ENCODE data around the gene HPS5.

HPS5 gene

DNA sequence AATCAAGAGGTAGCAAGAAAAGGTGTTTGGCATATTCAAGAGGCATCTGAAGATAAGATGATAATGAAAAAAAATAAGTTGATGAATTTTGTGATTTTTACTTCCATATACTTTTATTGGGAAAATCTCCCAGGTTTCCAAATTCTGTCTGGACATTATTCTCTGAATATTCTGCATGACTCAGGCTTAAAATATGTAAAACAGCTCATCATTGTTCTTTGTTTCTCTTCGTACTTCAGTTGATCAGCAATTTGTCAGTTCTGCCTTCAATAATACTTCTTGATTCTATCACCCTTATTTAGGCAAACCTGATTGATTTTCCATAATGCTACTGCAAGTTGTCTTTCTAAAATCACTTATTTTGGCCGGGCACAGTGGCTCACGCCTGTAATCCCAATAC, 30.6 kb upstream of the HPS5 start:
- DNase-seq (ENCODE audit: low read depth), result no peak
- TF ChIP-seq MYC (IDR thresholded peaks at IDR 0.05; ENCODE audit: low read depth, low read length) (no peak), POLR2A (IDR thresholded peaks at IDR 0.05; ENCODE audit: extremely low read depth, insufficient read length) (no peak)
- TF ChIP-seq, protein P1, sequence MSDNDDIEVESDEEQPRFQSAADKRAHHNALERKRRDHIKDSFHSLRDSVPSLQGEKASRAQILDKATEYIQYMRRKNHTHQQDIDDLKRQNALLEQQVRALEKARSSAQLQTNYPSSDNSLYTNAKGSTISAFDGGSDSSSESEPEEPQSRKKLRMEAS (IDR thresholded peaks at IDR 0.05; ENCODE audit: low read depth, low read length), result no peak
- TF ChIP-seq, protein P2, sequence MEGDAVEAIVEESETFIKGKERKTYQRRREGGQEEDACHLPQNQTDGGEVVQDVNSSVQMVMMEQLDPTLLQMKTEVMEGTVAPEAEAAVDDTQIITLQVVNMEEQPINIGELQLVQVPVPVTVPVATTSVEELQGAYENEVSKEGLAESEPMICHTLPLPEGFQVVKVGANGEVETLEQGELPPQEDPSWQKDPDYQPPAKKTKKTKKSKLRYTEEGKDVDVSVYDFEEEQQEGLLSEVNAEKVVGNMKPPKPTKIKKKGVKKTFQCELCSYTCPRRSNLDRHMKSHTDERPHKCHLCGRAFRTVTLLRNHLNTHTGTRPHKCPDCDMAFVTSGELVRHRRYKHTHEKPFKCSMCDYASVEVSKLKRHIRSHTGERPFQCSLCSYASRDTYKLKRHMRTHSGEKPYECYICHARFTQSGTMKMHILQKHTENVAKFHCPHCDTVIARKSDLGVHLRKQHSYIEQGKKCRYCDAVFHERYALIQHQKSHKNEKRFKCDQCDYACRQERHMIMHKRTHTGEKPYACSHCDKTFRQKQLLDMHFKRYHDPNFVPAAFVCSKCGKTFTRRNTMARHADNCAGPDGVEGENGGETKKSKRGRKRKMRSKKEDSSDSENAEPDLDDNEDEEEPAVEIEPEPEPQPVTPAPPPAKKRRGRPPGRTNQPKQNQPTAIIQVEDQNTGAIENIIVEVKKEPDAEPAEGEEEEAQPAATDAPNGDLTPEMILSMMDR (IDR thresholded peaks at IDR 0.05; ENCODE audit: low read depth, low read length), result no peak

DNA sequence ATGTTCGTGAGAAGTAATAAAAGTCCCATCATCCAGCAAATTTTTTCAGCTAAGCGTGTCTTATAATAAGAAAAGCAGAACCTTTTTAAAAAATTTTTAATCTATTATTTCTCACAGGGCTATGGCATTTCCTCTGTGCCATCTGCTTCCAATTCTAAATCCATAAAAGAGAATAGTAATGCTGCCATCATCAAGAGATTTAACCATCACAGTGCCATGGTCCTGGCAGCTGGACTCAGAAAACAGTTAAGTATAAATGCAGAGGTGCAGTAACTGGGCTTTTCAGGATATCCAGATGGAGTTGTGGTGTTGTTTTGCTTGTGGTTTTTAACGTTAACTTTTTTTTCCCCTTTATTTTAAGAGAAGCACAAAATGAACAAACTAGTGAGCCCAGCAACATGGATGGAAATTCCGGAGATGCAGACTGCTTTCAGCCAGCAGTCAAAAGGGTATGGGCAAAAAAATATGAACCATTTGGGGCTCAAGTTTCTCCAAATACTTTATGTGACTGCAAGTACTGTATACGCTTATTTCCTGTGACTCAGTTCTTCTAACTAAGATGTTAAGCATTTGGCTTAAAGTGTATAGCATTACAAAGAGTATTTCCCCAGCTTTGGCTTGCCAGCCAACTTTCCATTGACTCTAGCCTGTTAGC, 25.7 kb upstream of the HPS5 start:
- no peak overlapping the region for H3K4me3 ChIP-seq (ENCODE audit: low read depth, low read length)
- DNase-seq (ENCODE audit: low read depth), result no peak
- TF ChIP-seq POLR2A (IDR thresholded peaks at IDR 0.05; ENCODE audit: extremely low read depth, insufficient read length), result no peak
- TF ChIP-seq, protein P1 (IDR thresholded peaks at IDR 0.05; ENCODE audit: low read depth, low read length), result no peak
- no peak for TF ChIP-seq MYC (IDR thresholded peaks at IDR 0.05; ENCODE audit: low read depth, low read length)
- TF ChIP-seq, protein P2 (IDR thresholded peaks at IDR 0.05; ENCODE audit: low read depth, low read length), result no peak

More for the DNA sequence above, 30.6 kb upstream of the HPS5 start:
- H3K4me3 ChIP-seq (ENCODE audit: low read depth, low read length), result no peak overlapping the region

DNA sequence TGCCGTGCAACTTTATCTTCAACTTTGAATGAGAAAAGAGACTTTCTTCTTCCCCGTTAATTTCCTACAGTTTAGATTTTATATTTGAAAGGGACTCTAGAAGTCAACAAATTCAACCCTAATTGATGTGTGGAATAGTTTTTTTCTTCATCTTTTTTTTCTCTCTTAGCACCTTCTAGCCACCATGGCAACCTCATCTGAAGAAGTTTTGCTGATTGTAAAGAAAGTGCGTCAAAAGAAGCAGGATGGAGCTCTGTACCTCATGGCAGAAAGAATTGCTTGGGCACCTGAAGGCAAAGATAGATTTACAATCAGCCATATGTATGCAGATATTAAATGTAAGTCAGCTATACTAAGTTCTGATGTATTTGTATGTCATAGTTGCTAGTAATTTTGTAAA, 11.0 kb upstream of the HPS5 start:
- TF ChIP-seq, protein P1 (IDR thresholded peaks at IDR 0.05; ENCODE audit: low read depth, low read length), result no peak
- TF ChIP-seq MYC (IDR thresholded peaks at IDR 0.05; ENCODE audit: low read depth, low read length) (no peak), POLR2A (IDR thresholded peaks at IDR 0.05; ENCODE audit: extremely low read depth, insufficient read length) (no peak)
- TF ChIP-seq, protein P2 (IDR thresholded peaks at IDR 0.05; ENCODE audit: low read depth, low read length), result no peak
- no peak overlapping the region for H3K4me3 ChIP-seq (ENCODE audit: low read depth, low read length)
- DNase-seq (ENCODE audit: low read depth), result no peak

DNA sequence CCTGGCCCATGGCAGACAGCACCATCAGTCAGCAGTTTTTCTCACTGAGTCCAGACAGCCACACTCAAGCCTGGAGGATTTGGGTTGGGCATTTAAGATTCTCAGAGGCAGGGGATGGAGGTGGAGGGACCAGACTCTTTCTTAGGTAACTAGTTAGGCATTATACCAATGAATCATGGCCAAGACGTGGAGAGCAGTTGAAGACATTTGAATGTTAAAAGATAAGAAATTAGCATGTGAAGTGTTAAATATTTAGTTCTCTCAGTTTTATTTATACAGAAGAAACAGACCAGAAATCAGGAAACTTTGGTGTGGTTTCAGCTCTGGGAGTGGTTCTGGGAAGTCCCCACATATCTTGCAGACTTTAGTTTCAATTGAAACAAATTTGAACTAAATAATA, 10.4 kb upstream of the HPS5 start:
- TF ChIP-seq MYC (IDR thresholded peaks at IDR 0.05; ENCODE audit: low read depth, low read length), result no peak
- TF ChIP-seq, protein P2 (IDR thresholded peaks at IDR 0.05; ENCODE audit: low read depth, low read length), result no peak
- no peak for TF ChIP-seq POLR2A (IDR thresholded peaks at IDR 0.05; ENCODE audit: extremely low read depth, insufficient read length)
- TF ChIP-seq, protein P1 (IDR thresholded peaks at IDR 0.05; ENCODE audit: low read depth, low read length), result no peak
- H3K4me3 ChIP-seq (ENCODE audit: low read depth, low read length), result no peak overlapping the region

DNA sequence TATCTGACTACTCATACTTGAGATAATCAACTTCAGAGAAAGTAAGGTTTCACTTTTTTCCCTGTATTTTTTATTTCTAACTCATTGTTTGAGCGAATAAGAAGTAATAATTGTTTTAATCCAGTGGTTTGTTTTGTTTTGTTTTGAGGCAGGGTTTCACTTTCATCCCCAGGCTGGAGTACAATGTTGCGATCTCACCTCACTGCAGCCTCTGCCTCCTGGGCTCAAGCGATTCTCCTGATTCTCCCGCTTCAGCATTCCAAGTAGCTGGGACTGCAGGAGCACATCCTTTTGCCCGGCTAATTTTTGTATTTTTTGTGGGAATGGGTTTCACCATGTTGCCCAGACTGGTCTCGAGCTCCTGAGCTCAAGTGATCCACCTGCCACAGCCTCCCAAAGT, 9.0 kb upstream of the HPS5 start:
- H3K4me3 ChIP-seq (ENCODE audit: low read depth, low read length), result no peak overlapping the region
- DNase-seq (ENCODE audit: low read depth), result no peak
- TF ChIP-seq, protein P1 (IDR thresholded peaks at IDR 0.05; ENCODE audit: low read depth, low read length), result no peak
- no peak for TF ChIP-seq POLR2A (IDR thresholded peaks at IDR 0.05; ENCODE audit: extremely low read depth, insufficient read length)
- TF ChIP-seq, protein P2 (IDR thresholded peaks at IDR 0.05; ENCODE audit: low read depth, low read length), result no peak
- no peak for TF ChIP-seq MYC (IDR thresholded peaks at IDR 0.05; ENCODE audit: low read depth, low read length)

More for the DNA sequence above, 10.4 kb upstream of the HPS5 start:
- DNase-seq (ENCODE audit: low read depth), result no peak
